ENCODE data around the gene CCDC69.
"Not testable (repeated sequence)": the region's sequence is repeated elsewhere in the genome, so short reads cannot be mapped to it uniquely, and the experiment has no call there.

DNA sequence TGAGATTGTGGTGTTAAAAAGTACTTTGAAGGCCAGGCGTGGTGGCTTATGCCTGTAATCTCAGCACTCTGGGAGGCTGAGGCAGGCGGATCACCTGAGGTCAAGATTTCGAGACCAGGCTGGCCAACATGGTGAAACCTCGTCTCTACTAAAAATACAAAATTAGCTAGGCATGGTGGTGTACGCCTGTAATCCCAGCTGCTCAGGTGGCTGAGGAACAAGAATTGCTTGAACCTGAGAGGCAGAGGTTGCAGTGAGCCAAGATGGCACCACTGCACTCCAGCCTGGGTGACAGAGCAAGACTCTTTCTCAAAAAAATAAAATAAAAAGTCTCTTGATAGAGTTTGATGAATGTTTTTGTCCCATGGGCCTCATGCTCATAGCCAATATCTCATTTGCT lies 47.6 kb downstream of the CCDC69 start:
- TF ChIP-seq POLR2A, CTCF (IDR thresholded peaks at IDR 0.05): not testable (repeated sequence)

All from body of pancreas (tissue), 4 donors.